Measurements from ENCODE around the gene KCNQ1OT1.

DNA sequence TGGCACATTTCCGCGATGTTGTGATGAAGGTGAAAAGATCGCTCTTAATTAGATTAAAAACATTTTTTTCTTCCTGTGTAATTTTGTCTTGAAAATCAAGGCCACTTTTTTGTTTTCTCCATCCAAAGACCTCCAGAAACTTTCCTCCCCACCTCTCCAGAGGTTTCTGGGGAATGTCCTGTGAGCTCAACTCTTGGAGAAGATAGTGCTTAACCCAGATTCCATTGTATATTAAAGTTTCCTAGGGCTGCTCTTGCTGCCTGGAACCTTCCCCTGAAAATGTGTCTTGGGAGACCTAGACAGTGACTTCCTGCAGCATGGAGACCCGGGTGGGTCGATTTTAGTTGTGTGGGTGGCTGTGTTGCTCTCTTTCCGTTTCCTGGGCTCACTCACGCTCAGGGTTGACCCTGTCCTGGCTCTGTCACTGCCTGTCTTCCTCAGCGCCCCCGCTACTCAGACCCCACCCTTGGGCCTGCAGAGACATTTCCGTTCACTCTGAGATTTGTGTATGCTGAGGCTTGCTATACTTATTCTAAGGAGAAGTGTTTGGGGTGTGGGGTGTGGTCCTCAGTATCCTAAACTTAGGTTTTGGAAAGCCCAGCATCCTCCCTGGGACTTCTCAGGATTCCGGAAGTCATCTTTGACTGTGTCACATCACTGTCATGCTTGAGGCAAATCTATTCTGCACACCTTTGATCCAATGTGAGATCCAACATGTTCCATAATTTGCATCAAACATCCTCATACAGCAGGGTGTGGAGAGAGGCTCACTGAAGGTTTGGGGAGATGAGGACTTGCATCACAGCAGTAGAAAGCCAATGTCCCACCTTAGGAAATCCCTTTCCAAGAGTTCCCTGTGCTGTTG lies 47.2 kb downstream of the KCNQ1OT1 start:
- TF ChIP-seq CTCF (IDR thresholded peaks at IDR 0.05; ENCODE audit: poor library complexity) (no peak), EZH2phosphoT487 (IDR thresholded peaks at IDR 0.05; ENCODE audit: low read depth, severe bottlenecking, unreplicated experiment) (no peak)

All from hepatocyte (in vitro differentiated cells).